HG03575 (cell line): ENCODE measurements around the gene INIP.
"Not testable (repeated sequence)": the region's sequence is repeated elsewhere in the genome, so short reads cannot be mapped to it uniquely, and the experiment has no call there.

Experiments used
- ATAC-seq: cut with Tn5 transposase; IDR thresholded peaks from one replicate; pipeline ENCODE4 v1.9.1; 2021; ENCODE audit not compliant: unreplicated experiment, insufficient number of reproducible peaks, low FRiP score; ENCODE audit errors: extremely low read depth

The INIP gene

DNA sequence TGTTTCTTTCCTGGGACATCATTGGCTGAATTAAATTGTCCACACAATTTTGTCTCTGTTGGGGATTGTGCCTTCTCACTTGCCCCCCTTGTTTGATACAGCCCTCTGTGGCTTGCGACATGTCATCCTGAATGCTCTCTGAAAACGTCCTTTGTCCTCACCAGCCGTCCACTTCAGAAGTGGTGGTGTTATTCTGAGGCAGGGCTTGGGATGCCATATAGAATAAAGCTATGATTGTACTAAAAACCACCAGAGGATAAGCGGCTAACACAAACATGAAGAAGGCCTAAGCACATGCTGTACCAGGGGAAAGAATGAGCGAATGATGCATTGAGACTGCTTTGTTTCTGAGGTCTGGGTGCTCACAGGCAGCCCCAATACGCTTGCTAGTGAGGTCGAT is 29.2 kb upstream of the INIP start:
- no peak for ATAC-seq

DNA sequence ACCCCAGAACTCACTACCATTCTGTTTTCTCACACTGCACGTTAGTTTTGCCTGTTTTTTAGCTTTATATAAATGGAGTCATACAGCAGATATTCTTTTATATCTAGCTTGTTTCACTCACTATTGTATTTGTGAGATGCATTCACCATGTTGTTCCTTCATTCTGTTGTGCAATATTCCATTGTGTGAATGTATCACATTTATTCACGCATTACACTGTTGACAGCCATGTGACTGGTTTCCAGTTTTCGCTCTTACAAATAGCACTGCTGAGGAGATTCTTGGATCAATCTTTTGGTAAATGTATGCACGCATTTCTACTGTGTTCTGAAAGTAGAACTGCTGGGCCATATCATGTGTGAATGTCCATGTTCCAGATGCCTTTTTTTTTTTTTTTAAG is 26.3 kb upstream of the INIP start:
- no peak for ATAC-seq

DNA sequence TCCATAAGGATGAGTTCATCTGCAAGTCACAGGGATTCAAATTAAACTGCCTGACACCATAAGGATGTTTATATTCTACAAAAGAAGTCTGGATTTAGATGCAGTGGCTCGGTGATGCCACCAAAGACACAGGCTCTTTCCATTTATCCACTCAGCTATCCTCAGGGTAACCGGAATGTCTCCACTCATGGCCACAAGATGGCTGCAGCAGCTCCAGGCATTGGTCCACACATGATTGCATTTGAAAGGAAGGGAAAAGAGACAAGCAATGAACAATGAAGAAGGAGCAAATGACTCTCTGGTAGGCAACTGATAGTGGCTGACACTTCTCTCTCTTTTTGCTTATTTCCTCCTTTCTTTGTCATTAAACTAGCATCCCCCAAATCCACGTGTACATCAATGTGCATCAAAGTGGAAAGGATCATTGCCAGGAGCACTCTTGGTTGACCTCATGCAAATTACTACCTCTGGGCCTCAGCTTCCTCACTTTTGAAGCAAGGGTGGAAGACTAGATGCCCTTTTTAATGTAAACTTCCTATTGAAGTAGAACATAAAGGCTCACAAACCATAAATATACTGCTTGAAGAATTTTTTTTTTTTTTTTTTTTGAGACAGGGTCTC is 25.4 kb upstream of the INIP start:
- ATAC-seq, result no peak

- ATAC-seq, result no peak
Observed at GRCh38 chr9:112734892-112735291, 17.0 kb upstream of the INIP start.

- ATAC-seq, result no peak
Observed at GRCh38 chr9:112731971-112732370, 14.1 kb upstream of the INIP start.

DNA sequence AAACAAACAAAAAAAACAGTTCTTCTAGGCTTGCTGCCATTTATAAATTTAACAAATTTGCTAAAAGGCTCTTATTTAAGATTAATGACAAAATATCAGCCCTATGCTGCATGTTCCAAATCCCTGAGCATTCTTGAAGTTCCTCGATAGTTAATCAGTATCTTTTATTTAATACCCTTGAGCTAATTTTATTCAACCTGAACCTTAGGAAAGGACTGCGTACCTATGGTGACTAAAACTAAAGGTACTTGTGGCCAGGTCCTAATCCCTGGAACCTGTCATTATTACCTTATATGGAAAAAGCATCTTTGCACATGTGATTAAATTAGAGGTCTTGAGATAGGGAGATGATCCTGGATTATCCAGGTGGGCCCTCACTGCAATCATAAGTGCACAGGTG is 10.5 kb upstream of the INIP start:
- ATAC-seq, result no peak

DNA sequence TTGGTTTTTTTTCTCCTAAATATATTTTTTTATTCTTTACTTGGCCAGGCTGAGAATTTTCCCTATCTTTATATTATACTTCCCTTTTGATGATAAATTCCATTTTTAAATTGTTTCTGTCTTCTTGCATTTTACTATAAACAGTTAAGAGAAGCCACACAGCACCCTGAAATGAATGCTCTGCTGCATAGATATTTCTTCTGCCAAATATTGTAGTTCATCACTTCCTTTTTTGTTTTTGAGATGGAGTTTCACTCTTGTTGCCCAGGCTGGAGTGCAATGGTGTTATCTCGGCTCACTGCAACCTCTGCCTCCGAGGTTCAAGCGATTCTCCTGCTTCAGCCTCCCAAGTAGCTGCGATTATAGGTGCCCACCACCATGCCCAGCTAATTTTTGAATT is 8.5 kb upstream of the INIP start:
- no peak for ATAC-seq

GRCh38 chr9:112725961-112726360 is 8.0 kb upstream of the INIP start:
- no peak for ATAC-seq

- not testable (repeated sequence) for ATAC-seq
Observed at GRCh38 chr9:112722749-112723148, 4.8 kb upstream of the INIP start.

GRCh38 chr9:112720113-112720780 is 2.3 kb upstream of the INIP start:
- ATAC-seq, result no peak

- no peak for ATAC-seq
Observed at GRCh38 chr9:112719696-112720095, 1.8 kb upstream of the INIP start.

GRCh38 chr9:112719241-112719691 is 1.3 kb upstream of the INIP start:
- no peak for ATAC-seq

- no peak for ATAC-seq
Observed at GRCh38 chr9:112712678-112713077, 5.2 kb downstream of the INIP start.

GRCh38 chr9:112711050-112711689 is 6.7 kb downstream of the INIP start:
- no peak for ATAC-seq

DNA sequence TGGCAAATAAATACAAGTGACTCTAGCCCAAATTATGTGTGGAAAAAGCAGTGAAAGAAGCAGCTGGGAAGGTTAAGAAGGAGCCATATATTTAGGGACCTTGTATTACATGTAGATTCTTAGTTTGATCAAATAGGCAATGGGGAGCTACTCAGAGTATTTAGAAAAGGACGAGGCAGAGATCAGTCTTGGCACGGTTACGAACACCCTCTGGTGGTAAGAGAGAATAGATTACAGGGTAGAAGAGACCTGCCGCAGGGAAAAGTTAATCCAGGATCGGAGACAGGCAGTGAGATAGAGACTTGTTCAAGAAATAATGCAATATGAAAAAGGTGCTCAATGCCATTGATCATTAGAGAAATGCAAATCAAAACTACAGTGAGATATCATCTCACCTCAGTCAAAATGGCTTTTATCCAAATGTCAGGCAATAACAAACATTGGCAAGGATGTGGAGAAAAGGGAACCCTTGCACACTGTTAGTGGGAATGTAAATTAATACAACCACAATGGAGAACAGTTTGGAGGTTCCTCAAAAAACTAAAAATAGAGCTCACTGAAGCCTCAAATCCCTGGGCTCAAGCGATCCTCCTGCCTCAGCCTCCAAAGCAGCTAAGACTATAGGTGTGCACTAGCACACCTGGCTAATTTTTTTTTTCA is 12.0 kb downstream of the INIP start:
- no peak for ATAC-seq

DNA sequence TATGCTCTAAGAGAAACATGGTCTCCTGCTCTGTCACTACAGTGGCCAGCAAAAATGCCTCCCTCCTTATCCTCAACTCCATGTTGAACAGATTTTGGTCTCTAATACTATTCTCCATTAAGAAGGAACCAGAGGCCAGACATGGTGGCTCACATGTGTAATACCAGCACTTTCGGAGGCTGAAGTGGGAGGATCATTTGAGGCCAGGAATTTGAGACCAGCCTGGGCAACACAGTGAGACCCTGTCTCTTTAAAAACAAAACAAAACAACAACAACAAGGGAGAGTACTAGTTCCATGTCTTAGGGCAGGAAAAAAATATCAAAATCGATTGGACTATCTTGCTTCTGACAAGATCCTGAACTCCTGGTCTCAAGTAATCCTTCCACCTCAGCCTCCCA is 14.6 kb downstream of the INIP start:
- no peak for ATAC-seq

GRCh38 chr9:112700085-112700484 is 17.8 kb downstream of the INIP start:
- ATAC-seq, result no peak

DNA sequence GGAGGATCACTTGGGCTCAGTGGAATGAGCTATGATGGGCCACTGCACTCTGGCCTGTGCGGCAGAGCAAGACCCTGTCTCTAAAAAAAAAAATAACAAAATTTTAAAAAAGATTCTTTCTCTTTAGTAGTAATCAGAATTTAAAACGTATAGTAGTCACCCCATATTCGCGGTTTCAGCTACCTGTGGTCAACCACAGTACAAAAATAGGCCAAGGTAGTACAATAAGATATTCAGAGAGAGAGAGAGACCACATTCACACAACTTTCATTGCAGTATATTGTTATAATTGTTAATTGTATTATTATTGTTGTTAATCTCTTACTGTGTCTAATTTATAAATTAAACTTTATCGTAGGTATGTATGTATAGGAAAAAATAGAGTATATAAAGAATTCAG is 18.7 kb downstream of the INIP start:
- peak; percentile 75 for ATAC-seq

- no peak for ATAC-seq
Observed at GRCh38 chr9:112696461-112696860, 21.5 kb downstream of the INIP start.
